ENCODE results near the gene AMN.
"Not testable (repeated sequence)": the region's sequence is repeated elsewhere in the genome, so short reads cannot be mapped to it uniquely, and the experiment has no call there.

AMN gene

GRCh38 chr14:102914474-102915291 lies 7.8 kb upstream of the AMN start:
- DNase-seq: no peak

- no peak for DNase-seq
Observed at GRCh38 chr14:102915292-102916110, 7.0 kb upstream of the AMN start.

GRCh38 chr14:102916347-102917055 lies 6.0 kb upstream of the AMN start:
- no peak for DNase-seq

GRCh38 chr14:102917056-102917385 lies 5.4 kb upstream of the AMN start:
- no peak for DNase-seq

- DNase-seq: peak; percentile 38
Observed at GRCh38 chr14:102917469-102918211, 4.8 kb upstream of the AMN start.

GRCh38 chr14:102918438-102918837 lies 4.0 kb upstream of the AMN start:
- no peak for DNase-seq

- DNase-seq: no peak
Observed at GRCh38 chr14:102920273-102920997, 2.0 kb upstream of the AMN start.

- no peak for DNase-seq
Observed at GRCh38 chr14:102920998-102921304, 1.5 kb upstream of the AMN start.

GRCh38 chr14:102923201-102923924 lies 900 bp downstream of the AMN start:
- DNase-seq: no peak

- DNase-seq: no peak
Observed at GRCh38 chr14:102923925-102924486, 1.5 kb downstream of the AMN start.

GRCh38 chr14:102924632-102925588 lies 2.4 kb downstream of the AMN start:
- DNase-seq: no peak

GRCh38 chr14:102925646-102926045 lies 3.2 kb downstream of the AMN start:
- no peak for DNase-seq

GRCh38 chr14:102926104-102926503 lies 3.6 kb downstream of the AMN start:
- DNase-seq: no peak

GRCh38 chr14:102926840-102927239 lies 4.4 kb downstream of the AMN start:
- DNase-seq: not testable (repeated sequence)

GRCh38 chr14:102927346-102927877 lies 4.9 kb downstream of the AMN start:
- DNase-seq: no peak

- DNase-seq: no peak
Observed at GRCh38 chr14:102927878-102928411, 5.5 kb downstream of the AMN start.

GRCh38 chr14:102928412-102929240 lies 6.2 kb downstream of the AMN start:
- DNase-seq: no peak
